Neural progenitor cell (in vitro differentiated cells): Measurements from ENCODE around the gene CNTN5.

ENCODE experiments used
- CTCF ChIP-seq: fragments of 200-600 bp; sonication (generic); IDR thresholded peaks from 2 replicates; pipeline ENCODE4 v1.5.1; 2017; ENCODE audit warnings: antibody characterized with exemption, mild to moderate bottlenecking
- EZH2 ChIP-seq: fragments of 200-600 bp; sonication (generic); IDR thresholded peaks from 2 replicates; pipeline ENCODE4 v1.6.1; 2017; ENCODE audit warnings: antibody characterized with exemption, mild to moderate bottlenecking, moderate library complexity
- EZH2phosphoT487 ChIP-seq: fragments of 200-600 bp; sonication (generic); IDR thresholded peaks from 2 replicates; pipeline ENCODE4 v1.6.1; 2017; ENCODE audit warnings: antibody characterized with exemption

DNA sequence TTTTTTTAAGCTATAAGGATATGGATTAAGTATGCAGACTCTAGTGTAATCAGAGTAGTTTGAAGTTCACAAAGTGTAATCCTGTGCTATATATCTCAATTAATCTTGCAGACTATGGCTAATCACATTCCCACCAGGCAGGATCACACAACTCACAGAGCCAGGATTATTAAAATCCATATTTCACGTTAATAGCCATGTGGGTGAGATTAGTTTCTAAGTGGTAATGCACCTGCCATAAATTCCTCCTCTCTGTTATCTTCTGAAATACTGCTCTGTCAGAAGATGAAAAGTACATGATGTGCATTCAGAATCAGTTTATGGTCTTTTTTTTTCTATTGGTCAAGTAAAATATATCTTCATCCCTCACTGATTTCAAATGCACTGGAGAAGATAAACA is 686.1 kb downstream of the CNTN5 start:
- TF ChIP-seq CTCF (no peak), EZH2 (no peak), EZH2phosphoT487 (no peak)
